CD4-positive, alpha-beta T cell treated with Interleukin-10 for 1 hour (primary cell): ENCODE data around the gene MLKL.

Experiments
- DNase-seq: peaks from one replicate; pipeline ENCODE4 v3.0.0-alpha.2; 2020

The MLKL gene

GRCh38 chr16:74700438-74701225 is at the start of gene MLKL:
Gene MLKL, minus strand, starts transcription at chr16:74700862. Its CDS starts 5,105 bp downstream, at chr16:74695757.
- peak; percentile 67 for DNase-seq

GRCh38 chr16:74749291-74750055 is 48.8 kb upstream of the MLKL start:
- DNase-seq, result no peak

- DNase-seq, result no peak
Observed at GRCh38 chr16:74748616-74749026, 48.0 kb upstream of the MLKL start.

GRCh38 chr16:74747716-74748615 is 47.3 kb upstream of the MLKL start:
- DNase-seq, result no peak

GRCh38 chr16:74745926-74746325 is 45.3 kb upstream of the MLKL start:
- no peak for DNase-seq

GRCh38 chr16:74745109-74745615 is 44.5 kb upstream of the MLKL start:
- DNase-seq, result no peak

GRCh38 chr16:74744566-74744965 is 43.9 kb upstream of the MLKL start:
- DNase-seq, result no peak

GRCh38 chr16:74743668-74744299 is 43.1 kb upstream of the MLKL start:
- DNase-seq, result no peak

GRCh38 chr16:74743045-74743667 is 42.5 kb upstream of the MLKL start:
- no peak for DNase-seq

GRCh38 chr16:74742051-74742481 is 41.4 kb upstream of the MLKL start:
- no peak for DNase-seq

- DNase-seq, result no peak
Observed at GRCh38 chr16:74740795-74741304, 40.2 kb upstream of the MLKL start.

- DNase-seq, result no peak
Observed at GRCh38 chr16:74739275-74739674, 38.6 kb upstream of the MLKL start.

- DNase-seq, result no peak
Observed at GRCh38 chr16:74738816-74739215, 38.2 kb upstream of the MLKL start.

- no peak for DNase-seq
Observed at GRCh38 chr16:74738113-74738541, 37.5 kb upstream of the MLKL start.

GRCh38 chr16:74737521-74737920 is 36.9 kb upstream of the MLKL start:
- no peak for DNase-seq

- DNase-seq, result no peak
Observed at GRCh38 chr16:74736531-74737157, 36.0 kb upstream of the MLKL start.

- no peak for DNase-seq
Observed at GRCh38 chr16:74735554-74735953, 34.9 kb upstream of the MLKL start.

- DNase-seq, result no peak
Observed at GRCh38 chr16:74735162-74735452, 34.4 kb upstream of the MLKL start.

GRCh38 chr16:74734361-74735161 is 33.9 kb upstream of the MLKL start:
- DNase-seq, result no peak

- no peak for DNase-seq
Observed at GRCh38 chr16:74732707-74733350, 32.2 kb upstream of the MLKL start.
